Neural progenitor cell (in vitro differentiated cells): Measurements from ENCODE around the gene RNGTT.

Experiments
- EZH2 ChIP-seq: fragments of 200-600 bp; sonication (generic); IDR thresholded peaks from 2 replicates; pipeline ENCODE4 v1.6.1; 2017; ENCODE audit warnings: antibody characterized with exemption, mild to moderate bottlenecking, moderate library complexity
- EZH2phosphoT487 ChIP-seq: fragments of 200-600 bp; sonication (generic); IDR thresholded peaks from 2 replicates; pipeline ENCODE4 v1.6.1; 2017; ENCODE audit warnings: antibody characterized with exemption
- TF ChIP-seq, protein P1 (sequence below): fragments of 200-600 bp; sonication (generic); IDR thresholded peaks from 2 replicates; pipeline ENCODE4 v1.5.1; 2017; ENCODE audit warnings: antibody characterized with exemption, mild to moderate bottlenecking

DNA sequence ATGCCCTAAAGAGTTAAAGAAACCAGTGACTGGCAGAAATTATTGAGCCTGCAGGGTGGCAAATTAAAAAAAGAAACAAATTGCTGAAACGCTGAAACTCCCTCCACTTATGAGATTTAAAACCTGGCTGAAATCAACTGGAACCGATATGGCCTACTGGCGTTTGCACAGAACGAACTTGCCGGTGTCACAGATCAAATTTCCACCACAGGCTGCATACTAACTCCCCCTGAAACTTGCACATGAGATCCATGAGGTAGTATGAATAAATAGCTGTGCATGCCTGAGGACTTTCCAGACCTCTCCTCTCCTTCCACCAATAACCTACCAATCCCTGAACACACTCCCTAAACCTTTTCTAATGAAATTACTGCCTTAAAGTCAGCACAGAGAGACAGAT is 150.4 kb downstream of the RNGTT start:
- TF ChIP-seq, protein P1, sequence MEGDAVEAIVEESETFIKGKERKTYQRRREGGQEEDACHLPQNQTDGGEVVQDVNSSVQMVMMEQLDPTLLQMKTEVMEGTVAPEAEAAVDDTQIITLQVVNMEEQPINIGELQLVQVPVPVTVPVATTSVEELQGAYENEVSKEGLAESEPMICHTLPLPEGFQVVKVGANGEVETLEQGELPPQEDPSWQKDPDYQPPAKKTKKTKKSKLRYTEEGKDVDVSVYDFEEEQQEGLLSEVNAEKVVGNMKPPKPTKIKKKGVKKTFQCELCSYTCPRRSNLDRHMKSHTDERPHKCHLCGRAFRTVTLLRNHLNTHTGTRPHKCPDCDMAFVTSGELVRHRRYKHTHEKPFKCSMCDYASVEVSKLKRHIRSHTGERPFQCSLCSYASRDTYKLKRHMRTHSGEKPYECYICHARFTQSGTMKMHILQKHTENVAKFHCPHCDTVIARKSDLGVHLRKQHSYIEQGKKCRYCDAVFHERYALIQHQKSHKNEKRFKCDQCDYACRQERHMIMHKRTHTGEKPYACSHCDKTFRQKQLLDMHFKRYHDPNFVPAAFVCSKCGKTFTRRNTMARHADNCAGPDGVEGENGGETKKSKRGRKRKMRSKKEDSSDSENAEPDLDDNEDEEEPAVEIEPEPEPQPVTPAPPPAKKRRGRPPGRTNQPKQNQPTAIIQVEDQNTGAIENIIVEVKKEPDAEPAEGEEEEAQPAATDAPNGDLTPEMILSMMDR: no peak
- TF ChIP-seq EZH2phosphoT487: no peak
- no peak for TF ChIP-seq EZH2
